Measurements from ENCODE around the gene MAP2K5. TPM values are rescaled to one million over a fixed set of nuclear protein-coding genes. Genes with fewer than 3 reads are reported as not detected.

MAP2K5 gene
- total RNA-seq, 1 donor from 2014 or later = 19.0 TPM

DNA sequence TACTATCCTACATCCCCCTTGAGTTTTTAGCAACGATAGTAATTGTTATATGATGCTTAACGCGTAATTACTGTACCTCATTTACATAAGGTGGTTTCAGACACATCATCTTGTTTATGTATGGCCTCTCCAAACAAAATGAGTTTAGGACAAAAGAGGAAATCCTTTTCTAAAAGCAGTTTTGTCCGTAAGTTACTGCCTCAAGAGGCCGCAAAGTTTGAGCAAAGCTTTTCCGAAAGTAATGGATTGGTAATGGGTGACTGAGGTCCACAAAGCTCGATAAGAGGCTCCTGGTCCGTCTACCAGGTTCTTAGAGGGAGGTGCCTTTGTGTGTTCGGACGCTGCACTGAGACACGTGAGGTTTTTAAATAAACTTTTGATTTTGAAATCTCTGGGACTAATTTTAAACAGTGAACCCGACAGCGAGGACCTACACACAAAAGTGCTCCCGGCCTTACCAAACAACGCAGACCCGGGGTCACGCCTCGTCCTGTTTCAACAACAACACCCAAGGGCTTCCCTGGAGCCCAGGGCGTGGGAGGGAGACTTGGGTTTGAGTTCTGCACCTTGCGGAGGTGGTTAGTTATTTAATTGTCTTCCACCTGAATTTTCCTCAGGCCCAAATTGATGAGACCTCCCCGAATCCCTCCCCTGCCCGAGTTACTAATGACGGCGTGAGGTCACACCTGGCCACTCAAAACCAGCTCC, 22.0 kb upstream of the MAP2K5 start:
- intact Hi-C loops (cut with DNase I) = loop anchor here (2.0 to 10.0 kb wide), 3 partner anchors 22 to 654 kb away; partner anchors contain the start of gene MAP2K5
- DNase-seq (ENCODE audit: missing footprints) = peak; percentile 70
- ATAC-seq = peak; percentile 5

DNA sequence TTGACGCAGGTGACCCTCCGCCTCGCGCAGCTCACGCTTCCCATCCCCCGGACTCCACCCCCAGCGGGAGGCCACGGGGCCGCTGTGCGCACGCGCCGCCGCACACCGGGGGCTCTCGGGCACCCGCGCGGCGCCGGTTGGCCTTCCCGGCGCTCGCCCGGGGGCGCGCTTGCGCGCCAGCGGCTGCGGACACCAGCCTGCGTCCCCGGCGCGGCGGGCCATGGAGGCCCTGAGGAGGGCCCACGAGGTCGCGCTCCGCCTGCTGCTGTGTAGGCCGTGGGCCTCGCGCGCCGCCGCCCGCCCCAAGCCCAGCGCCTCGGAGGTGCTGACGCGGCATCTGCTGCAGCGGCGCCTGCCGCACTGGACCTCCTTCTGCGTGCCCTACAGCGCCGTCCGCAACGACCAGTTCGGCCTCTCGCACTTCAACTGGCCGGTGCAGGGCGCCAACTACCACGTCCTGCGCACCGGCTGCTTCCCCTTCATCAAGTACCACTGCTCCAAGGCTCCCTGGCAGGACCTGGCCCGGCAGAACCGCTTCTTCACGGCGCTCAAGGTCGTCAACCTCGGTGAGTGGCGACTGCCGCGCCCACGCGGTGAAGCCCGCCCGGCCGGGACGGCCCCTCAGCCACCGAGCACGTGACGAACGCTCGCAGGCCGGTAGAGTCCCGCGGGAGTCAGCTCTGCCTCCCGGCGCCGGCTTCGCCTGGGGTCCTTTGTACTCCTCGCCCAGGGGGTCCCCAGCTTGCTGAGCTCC, 21.3 kb upstream of the MAP2K5 start, which contains the start of gene C15orf61:
Gene C15orf61, plus strand, starts transcription at position 103 of the 754 bp plus-strand sequence. Its CDS starts 118 bp downstream, at position 221.
- intact Hi-C loops (cut with DNase I) = loop anchor here (2.0 to 10.0 kb wide), 3 partner anchors 22 to 654 kb away; partner anchors contain the start of gene MAP2K5
- DNase-seq (ENCODE audit: missing footprints) = peak; percentile 93

DNA sequence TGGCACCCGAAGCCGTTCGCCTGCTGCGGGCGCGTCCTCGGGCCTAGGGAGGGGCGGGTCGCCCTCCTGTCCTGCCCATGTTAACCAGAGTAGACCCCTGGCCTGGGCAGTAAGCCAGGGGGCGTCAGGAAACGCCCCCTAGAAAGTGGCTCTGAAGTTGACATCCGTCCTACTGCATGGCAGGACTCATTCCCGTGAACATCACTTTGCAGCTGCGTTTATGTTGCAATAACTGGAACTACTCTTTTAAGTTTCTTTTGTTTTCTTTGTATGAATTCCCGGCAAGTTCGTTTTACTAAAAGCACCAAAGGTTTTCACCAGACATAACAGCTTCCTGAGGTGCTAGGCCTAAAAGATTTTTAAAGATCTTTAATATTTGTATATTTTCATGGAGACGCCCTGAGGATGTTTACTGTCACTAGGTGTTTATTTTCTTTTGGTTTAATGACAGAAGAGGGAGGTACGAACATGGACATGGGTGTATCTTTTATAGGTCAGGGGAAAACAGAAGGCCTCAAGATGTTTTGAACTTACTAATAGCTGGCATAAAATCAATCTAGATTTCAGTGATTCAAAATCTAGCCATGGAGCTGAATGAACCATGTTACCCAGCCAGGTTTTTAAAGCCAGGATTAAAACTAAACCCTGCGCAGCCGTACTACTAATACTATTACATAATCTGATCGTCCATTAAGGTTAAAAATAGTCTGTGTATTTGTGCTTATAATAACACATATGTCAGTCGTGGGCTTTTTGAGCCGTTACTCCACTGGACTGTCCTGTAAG, 20.5 kb upstream of the MAP2K5 start:
- ATAC-seq (peak; percentile 53), DNase-seq (ENCODE audit: missing footprints) (no peak)
- intact Hi-C loops (cut with DNase I) = loop anchor here (2.0 to 10.0 kb wide), 3 partner anchors 21 to 653 kb away; partner anchors contain the start of gene MAP2K5

More for the DNA sequence above, 21.3 kb upstream of the MAP2K5 start, which contains the start of gene C15orf61:
- peak; percentile 94 for ATAC-seq

DNA sequence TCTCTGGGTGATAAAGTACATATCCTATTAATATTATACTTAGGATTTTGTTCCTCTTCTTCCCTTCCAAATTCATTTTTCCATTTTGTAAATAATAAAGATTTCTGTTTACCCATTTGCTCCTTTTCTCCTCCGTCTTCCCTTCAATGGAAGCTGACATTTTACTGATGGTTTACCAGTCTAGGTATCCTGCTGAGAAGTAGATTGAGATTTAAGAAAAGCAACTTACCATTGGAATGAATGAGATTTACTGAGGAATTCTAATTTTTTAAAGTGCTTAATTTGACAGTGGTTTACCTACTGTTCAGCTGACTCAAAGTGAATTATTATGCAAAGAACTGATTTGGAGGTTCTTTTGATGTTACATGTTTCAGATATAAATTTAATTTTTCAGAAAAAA, 19.2 kb upstream of the MAP2K5 start:
- intact Hi-C loops (cut with DNase I) = loop anchor here (5.0 to 10.0 kb wide), 2 partner anchors 314 to 651 kb away; no protein-coding TSS in a partner anchor
- ATAC-seq (no peak), DNase-seq (ENCODE audit: missing footprints) (no peak)

DNA sequence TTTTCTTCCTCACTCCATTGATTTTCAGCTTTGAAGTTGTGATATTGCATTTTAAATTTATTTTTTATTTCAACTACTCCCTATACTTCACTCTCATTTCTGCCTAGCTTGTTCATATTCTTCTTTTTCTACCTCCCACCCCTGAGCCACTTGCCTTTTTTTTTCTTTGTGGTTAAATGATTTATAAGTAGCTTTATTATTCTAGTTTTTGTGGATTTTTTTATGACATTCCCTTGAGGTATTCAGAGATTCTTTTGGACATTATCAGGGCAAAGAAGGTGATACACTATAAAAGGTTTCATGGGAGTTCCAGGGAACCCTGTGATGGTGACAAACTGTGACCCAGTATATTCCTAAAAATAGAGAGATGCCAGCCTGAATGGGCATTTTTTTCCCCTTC, 18.3 kb upstream of the MAP2K5 start:
- intact Hi-C loops (cut with DNase I) = loop anchor here (5.0 to 10.0 kb wide), 2 partner anchors 313 to 651 kb away; no protein-coding TSS in a partner anchor
- DNase-seq (ENCODE audit: missing footprints) (no peak), ATAC-seq (no peak)

GRCh38 chr15:67528513-67528912, 14.0 kb upstream of the MAP2K5 start:
- ATAC-seq (no peak), DNase-seq (ENCODE audit: missing footprints) (no peak)
- intact Hi-C loops (cut with DNase I) = loop anchor here (10.0 kb wide), 1 partner anchor 646 kb away; no protein-coding TSS in a partner anchor

DNA sequence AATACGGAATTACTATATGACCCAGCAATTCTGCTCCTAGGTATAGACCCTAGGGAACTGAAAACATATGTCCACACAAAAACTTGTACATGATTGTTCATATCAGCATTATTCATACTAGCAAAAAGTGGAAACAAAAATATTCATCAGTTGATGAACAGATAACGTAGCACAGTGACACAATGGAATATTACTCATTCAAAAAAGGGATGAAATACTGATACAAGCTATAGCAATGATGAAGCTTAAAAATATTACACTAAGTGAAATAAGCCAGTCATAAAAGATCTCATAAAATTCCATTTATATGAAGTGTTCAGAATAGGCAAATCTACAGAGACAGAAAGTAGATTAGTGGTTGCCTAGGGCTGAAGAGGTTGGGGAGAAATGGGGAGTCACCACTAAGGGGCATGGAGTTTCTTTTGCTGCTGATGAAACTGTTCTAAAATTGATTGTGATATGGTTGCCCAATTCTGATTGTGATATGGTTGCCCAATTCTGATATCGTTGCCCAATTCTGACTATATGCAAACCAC, 11.1 kb upstream of the MAP2K5 start:
- DNase-seq (ENCODE audit: missing footprints) = no peak
- intact Hi-C loops (cut with DNase I) = no loop called here
- no peak for ATAC-seq

- ATAC-seq = no peak
- no peak for DNase-seq (ENCODE audit: missing footprints)
- intact Hi-C loops (cut with DNase I) = no loop called here
Measured at GRCh38 chr15:67533873-67534272, 8.6 kb upstream of the MAP2K5 start.

DNA sequence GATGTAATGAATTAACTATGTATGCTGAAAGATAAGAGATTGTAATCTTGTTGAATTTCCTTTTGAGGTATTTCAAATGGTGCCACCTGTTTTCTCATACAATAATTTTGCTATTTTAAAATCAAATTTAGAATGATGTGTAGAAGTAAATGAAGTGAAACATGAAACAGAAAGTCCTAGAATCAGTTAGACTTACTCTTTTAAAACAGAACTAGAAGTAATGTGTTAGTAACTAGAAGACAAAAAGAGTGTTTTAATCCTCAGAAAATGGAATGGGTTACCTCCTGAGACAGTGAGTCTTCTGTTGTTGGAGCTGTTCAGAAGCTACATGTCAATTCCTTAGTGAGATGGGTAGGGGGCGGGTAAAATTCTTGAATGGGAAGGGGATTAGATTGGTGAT, 8.1 kb upstream of the MAP2K5 start:
- ATAC-seq = no peak
- DNase-seq (ENCODE audit: missing footprints) = no peak
- intact Hi-C loops (cut with DNase I) = no loop called here

GRCh38 chr15:67537771-67538170, 4.7 kb upstream of the MAP2K5 start:
- intact Hi-C loops (cut with DNase I) = no loop called here
- no peak for ATAC-seq
- DNase-seq (ENCODE audit: missing footprints) = no peak

GRCh38 chr15:67543348-67543718, 830 bp downstream of the MAP2K5 start:
- ATAC-seq = peak; percentile 21
- intact Hi-C loops (cut with DNase I) = loop anchor here (2.0 kb wide), 1 partner anchor 23 kb away; the partner anchor contains the start of gene C15orf61
- no peak for DNase-seq (ENCODE audit: missing footprints)

GRCh38 chr15:67544475-67544874, 2.0 kb downstream of the MAP2K5 start:
- intact Hi-C loops (cut with DNase I) = no loop called here
- DNase-seq (ENCODE audit: missing footprints) = no peak

GRCh38 chr15:67545864-67546263, 3.4 kb downstream of the MAP2K5 start:
- DNase-seq (ENCODE audit: missing footprints) (no peak), ATAC-seq (no peak)
- intact Hi-C loops (cut with DNase I) = no loop called here

More at GRCh38 chr15:67544475-67544874, 2.0 kb downstream of the MAP2K5 start:
- no peak for ATAC-seq

- intact Hi-C loops (cut with DNase I) = no loop called here
- ATAC-seq (no peak), DNase-seq (ENCODE audit: missing footprints) (no peak)
Measured at GRCh38 chr15:67547064-67547463, 4.6 kb downstream of the MAP2K5 start.

DNA sequence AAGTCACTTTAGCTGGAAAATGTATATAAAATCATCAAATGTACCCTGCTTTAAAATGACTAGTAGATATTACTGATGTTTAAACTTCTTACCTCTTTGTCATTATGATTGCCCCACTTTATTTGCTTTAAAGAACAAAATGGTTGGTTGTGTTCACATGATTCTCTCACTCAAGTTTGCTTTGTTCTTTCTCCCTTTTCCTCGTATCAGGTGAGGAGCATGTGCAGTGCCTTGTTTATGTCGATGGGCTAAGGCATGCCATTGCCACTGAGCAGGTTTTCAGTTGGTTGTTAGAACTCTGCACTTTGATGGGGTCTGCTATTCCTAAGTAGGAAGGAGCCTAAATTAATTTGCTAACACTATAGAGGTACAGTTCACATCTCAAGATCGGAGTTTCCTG, 5.3 kb downstream of the MAP2K5 start:
- ATAC-seq (no peak), DNase-seq (ENCODE audit: missing footprints) (no peak)
- intact Hi-C loops (cut with DNase I) = no loop called here

DNA sequence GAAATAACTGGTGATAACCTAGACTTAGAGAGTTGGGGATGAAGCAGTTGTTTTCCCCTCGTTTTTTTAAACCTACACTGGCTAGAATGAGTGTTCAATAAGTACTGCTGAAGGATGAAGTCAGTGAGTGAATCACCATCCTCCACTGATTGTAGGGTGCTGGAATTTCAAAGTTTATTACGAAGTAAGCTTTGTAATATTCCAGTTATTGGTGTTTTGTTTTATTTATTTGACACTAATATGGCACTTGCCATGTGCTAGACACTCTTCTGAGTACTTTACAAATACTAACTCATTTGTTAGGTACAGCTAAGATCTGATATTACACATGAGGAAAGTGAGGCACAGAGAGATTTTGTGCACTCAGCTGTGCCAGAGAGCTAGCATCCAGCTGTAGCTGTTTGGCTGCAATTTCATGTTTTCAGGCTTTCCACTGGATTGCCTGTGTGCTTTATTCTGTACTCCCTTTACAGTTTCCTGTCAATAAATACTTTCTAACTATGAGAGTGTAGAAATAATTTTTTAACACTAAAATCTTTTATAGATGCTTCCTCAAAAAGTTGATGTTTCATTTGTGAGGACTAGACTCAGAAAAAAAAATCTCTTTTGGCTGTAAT, 5.8 kb downstream of the MAP2K5 start:
- intact Hi-C loops (cut with DNase I) = no loop called here
- no peak for DNase-seq (ENCODE audit: missing footprints)
- ATAC-seq = peak; percentile 40

GRCh38 chr15:67548862-67549651, 6.6 kb downstream of the MAP2K5 start:
- ATAC-seq = peak; percentile 64
- intact Hi-C loops (cut with DNase I) = no loop called here
- DNase-seq (ENCODE audit: missing footprints) = no peak

All from Right ventricle myocardium inferior (tissue), 1 donor.